ENCODE results near the gene LCLAT1.

The LCLAT1 gene

GRCh38 chr2:30649828-30650227, 202.8 kb downstream of the LCLAT1 start:
- no peak for DNase-seq

- no peak for DNase-seq
These were observed 205.3 kb downstream of the LCLAT1 start for GRCh38 chr2:30652271-30652915.

GRCh38 chr2:30653847-30654246, 206.8 kb downstream of the LCLAT1 start:
- DNase-seq: no peak

- no peak for DNase-seq
These were observed 207.4 kb downstream of the LCLAT1 start for GRCh38 chr2:30654404-30654803.

DNA sequence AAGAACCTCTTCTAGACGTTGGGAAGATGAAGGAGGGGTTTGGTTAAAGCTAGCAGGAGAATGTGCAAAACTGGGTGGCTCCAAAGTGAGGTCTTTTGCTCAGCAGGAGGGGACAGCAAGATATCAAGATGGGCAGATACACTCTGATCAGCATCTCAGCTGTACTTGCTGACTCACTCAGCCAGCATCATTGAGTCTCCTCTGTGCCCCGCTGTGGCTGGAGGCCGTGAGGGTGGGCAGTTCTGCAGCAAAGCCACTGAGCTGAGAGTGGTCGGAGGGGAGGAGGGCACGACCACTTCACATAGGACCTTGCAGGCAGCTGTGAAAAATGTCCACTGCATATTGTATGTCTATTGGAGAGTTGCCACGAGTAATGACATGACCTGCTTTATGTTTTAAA, 208.2 kb downstream of the LCLAT1 start:
- DNase-seq: no peak

DNA sequence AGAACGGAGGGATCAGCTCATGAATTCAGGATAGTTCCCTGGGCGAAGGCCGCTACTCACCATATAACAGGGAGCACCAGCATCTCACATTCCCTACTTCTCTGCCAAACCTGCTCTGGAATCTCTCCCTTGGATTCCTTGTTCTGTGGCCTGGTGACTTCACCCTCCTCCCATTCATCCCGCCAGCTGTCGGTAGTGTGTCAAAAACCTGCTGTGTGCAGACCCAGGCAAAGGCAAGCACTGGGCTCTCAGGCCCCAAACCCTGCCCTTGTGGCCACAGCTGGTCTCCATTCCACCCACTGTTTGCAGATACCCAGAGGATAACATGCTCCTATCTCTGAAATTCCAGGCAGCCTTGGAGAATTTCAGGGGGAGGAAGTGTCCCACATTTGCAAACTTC, 208.6 kb downstream of the LCLAT1 start:
- DNase-seq: no peak

DNA sequence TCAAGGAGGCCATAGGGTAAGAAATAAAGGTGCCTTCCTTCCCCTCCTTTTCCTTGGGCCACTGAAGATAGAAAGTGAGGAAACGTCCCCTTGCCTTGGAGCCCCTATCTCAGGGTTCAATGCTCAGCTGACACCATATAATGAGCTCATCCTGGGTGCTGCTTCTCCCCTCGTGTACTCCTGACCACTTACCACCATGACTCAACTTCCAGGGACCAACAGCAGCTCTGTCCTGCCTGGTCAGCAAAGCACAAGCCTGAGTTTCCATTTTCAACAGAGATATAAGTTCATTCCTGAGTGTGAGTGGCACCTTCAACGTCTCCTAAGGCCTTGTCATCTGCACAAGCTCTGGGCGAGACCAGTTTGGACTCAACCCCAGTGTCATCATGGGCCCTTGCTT, 209.0 kb downstream of the LCLAT1 start:
- peak; percentile 16 for DNase-seq

GRCh38 chr2:30661173-30662107, 214.4 kb downstream of the LCLAT1 start:
- DNase-seq: no peak

DNA sequence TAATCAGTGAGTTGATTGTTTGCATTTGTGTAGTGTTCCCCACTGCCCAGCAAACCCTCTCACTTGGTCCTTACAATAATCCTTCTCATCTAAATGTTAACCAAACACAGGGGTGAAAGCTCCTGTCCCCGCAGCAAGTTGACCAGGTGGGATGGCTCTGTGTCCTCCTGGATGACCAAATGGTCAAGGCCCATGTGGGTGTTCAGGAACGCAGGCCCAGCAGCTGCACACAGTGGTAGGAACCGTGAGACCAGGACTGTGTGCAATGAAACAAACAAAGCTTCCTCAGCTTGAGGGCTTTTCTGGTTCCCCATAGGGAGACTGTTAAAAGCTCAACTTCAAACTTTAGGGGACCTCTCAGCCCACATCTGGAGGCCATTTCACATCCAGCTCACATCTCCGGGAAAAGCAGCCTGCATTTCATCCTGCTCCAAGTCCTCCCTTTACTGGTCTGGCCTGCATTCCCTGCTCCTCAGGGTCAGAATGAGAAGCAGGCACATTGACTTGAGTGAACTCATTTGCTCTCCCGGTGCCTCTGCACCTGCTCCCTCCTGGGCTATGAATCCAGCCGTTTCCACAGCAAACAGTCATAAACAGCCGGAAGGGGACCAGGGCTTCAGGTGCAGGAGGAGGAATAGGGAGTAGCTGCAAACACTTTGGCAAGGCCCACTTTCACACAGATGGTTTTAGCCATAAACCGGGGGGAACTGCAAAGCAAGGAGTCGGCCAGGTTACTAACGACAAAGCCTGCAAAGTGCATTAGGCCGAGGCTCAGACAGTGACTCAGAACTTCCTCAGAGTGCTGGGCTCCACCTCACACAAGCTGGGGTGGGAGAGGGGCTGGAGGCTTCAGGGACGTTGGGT, 215.5 kb downstream of the LCLAT1 start:
- no peak for DNase-seq

- DNase-seq: no peak
These were observed 216.3 kb downstream of the LCLAT1 start for GRCh38 chr2:30663321-30663720.

DNA sequence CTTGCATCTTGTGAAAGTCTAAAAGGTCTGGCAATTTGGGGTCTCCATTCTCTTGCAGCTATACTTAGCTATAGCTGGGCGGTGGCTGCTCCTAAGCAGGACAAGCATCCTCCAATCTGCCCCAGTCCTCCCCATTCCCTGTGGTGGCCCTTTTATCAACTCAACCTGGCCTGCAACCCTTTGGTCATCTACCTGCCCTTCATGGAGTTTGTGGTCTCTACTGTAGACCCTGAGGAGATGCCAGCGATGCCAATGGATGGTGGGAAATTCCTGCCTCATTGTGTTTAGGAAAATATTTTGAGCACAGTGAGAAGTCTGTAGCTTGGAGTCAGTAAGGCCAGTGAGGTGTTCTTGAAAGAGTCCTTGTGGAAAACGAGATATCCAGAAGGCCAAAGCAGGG, 216.8 kb downstream of the LCLAT1 start:
- DNase-seq: no peak

DNA sequence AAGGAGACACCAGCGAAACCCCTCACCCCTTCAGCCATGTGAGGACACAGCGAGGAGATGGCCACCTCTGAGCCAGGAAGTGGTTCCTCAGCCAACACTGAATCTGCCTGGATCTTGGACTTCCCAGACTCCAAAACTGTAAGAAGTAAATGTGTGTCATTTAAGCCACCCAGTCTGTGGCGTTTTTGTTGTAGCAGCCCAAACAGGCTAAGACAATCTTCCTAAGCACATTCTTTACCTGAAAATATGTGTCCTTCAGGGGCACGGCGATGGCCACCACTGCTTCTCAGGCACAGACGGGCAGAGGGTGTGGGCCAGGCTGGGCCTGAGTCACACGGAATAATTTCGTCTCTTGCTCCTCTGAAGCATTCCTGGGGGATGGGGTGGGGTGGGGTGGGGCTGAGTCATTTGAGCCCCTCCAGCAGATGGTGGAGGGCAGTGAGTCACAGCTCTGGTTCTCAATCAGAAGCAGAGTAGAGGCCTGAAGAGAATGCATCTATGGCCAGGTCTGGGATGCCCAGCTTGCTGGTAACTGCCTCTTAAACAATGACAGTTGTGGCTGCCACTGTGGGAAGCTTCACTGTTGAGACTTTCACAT, 217.8 kb downstream of the LCLAT1 start:
- DNase-seq: peak; percentile 74

DNA sequence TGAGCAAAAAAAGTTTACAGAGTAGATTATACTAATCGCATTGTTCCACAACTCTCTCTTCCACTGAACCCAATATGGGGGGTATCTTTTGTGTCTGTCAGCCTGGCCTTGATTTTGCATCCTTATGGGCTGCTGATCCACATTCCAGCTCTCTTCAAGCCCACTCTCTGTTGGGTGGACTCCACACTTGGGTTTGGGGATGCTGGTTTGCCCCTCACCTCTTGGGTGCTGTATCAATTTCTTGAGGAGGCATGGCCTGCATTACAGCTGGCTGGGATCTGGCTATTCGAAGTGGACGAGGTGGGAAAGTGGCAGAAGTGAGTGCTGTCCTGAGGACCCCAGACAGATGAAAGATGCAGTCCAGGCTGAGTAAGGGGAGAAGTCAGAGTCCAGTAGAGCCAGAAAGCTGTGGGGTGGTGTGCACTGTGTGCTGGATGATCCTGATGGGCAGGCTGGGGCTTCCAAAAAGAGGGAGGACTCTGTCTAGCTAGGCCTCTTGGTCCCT, 218.8 kb downstream of the LCLAT1 start:
- DNase-seq: no peak

DNA sequence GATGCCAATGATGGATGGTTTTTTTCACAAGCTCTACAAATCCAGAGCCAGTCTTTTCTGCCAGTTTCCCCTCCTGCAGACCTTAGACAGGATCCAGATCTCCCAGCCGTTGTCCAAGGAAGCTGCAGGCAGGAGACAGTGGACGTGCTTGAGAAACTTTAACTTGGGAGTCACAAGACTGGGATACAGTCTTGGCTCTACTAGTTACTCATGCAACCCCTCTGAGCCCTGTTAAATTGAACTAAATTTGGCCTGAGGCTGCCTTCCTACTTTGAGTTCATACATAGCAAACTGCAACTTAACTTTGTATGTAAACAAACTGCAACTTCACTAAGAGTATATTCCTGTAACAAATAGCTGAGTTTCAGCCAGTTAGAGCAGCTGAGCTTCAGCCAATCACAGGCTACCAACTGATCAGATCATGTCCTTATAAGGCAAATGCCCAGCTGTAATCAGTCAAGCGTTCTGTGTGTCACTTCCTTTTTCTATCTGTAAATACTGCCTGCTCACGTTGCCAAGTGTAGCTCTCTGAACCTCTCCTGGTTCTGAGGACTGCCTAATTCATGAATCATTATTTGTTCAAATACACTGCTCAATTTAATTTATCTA, 219.3 kb downstream of the LCLAT1 start:
- DNase-seq: peak; percentile 79

DNA sequence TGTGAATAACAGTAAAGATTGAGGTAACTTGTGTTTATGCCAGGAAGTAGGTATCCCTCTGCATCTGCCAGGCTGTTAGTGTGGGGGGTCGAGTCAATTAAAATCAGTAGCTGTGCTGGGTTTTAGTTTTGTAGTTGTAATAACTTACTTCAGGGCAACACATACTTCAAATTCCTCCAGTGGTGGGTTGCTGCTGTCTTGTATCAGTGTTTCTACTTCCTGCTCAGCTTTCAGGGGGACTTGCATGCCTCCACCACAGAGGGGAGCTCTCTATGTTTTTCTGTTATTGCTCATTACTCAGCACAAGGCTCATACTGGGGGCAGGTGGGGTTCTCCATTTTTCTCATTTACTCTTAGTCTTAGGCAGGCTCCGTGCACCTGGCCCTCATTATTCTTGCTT, 223.4 kb downstream of the LCLAT1 start:
- no peak for DNase-seq

- DNase-seq: no peak
These were observed 226.1 kb downstream of the LCLAT1 start for GRCh38 chr2:30673127-30673526.

- DNase-seq: no peak
These were observed 228.7 kb downstream of the LCLAT1 start for GRCh38 chr2:30675758-30676157.

DNA sequence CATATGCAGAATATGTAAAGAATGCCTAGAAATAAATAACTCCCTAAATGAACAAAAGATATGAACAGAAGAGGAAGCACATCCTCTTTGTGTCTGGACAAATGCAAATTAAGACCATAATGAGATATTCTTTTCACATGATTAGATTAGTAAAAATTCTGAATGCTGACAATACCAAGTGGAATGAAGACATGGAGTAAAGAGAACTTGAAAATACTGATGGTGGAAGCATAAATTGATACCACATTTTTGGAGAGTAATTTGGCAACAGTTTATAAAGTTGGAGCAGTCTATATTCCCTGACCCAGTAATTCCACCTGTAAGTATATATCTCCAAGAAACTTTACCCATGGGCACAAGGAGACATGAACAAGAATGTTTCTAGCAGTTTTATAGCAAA, 230.2 kb downstream of the LCLAT1 start:
- no peak for DNase-seq

- no peak for DNase-seq
These were observed 230.9 kb downstream of the LCLAT1 start for GRCh38 chr2:30677861-30678385.

DNA sequence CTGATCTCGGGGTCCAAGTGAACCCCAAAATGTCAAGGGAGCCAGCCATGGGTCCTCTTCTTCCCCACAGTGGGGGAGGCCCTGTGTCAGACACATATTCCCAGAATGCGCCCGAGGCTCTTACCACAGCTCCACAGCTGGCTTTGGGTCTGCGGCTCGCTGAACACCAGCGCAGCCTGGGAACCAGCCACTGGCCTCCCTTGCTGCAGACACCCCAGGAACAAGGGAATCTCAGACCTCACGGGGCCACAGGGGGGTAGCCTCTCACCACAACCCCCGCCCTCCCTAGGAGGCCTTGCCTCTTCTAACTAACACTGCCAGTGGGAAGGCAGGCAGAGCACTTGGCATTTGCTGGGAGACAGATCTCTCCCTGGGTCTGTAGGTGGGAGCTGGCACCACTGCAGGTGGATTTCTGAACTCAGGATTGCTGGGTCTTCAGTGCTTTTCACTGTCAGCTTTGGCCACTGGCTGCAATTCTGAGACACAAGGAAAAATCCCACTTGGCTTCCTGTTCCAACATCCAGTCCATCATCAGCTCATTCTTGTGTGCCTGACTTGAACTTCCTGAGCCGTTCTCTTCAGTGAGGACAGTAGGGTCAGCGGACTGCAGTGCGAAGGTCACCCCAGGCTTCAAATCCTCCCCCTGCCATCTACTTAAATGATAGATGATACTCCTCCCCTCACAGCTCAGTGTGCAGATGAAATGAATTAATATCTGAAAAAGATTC, 231.5 kb downstream of the LCLAT1 start:
- no peak for DNase-seq

DNA sequence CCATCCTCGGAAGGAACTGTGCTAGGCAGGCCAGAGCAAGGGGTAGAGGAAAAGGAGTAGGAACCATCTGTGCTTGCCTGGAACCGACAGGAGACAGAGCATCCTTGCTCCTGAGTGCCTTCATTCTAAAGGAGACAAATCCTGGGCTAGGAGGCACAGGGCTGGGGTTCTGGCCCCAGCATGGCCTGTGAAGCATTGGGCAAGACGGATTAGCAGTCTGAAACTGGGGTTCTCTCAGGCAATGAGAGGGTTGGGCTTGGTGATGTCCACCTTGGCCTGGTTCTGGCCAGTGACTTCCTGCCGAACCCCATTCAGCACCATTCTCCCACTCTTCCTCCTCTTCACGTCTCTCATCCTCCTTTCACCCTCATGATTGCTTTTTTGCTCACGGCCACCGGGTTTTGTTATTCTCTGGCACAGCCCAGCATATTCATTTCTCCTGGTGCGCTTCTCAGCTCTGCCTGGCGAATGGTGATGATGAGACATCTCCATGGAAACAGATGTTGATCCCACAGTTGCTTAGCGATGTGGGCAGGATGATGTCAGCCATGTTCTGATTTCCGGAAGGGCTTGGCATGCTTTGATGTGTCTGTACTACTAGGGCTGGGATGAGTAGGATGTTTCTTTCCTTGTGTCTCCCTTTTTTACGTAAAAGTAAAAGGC, 232.5 kb downstream of the LCLAT1 start:
- DNase-seq: no peak

Measured in MV-4-11 (cell line).